Amniotic epithelial cell (primary cell): Measurements from ENCODE around the gene PPP2R1B.
"Not testable (repeated sequence)": the region's sequence is repeated elsewhere in the genome, so short reads cannot be mapped to it uniquely, and the experiment has no call there.

Source experiments
- DNase-seq: peaks from one replicate; pipeline ENCODE4 v3.0.0-alpha.2; 2010; ENCODE audit warnings: low read depth

The PPP2R1B gene

DNA sequence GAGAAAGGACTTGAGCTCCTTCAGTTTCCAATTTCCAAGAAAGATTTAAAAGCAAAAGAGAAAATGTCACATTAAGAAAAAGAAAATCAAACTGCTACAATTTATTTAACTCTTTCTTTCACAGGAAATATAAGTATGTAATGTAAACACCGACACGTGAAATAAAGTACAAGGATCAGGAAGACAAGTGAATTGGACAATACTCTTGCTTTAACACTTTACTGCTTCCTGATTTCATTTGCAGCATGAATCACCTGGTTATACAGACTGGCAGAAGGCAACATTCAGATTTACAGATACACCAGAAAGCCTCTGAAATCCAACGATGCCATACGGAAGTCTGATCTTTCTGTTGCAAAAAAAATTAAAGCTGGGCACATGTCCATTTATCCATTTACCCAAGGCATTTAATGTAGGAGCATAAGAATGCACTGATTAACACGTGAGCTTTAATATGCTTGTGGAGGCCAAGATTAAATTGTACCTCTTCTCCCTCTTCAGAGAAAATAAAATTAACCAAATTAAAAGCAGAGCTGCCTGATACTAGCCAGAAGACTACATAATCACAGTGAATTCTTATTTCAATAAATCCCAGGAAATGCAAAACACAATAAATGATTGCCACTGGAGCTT lies 16.0 kb upstream of the PPP2R1B start:
- no peak for DNase-seq

GRCh38 chr11:111779118-111779517 lies 12.9 kb upstream of the PPP2R1B start:
- no peak for DNase-seq

- no peak for DNase-seq
Observed at GRCh38 chr11:111778047-111778558, 11.9 kb upstream of the PPP2R1B start.

- DNase-seq = peak; percentile 93
Observed at GRCh38 chr11:111777094-111778046, 11.2 kb upstream of the PPP2R1B start.

DNA sequence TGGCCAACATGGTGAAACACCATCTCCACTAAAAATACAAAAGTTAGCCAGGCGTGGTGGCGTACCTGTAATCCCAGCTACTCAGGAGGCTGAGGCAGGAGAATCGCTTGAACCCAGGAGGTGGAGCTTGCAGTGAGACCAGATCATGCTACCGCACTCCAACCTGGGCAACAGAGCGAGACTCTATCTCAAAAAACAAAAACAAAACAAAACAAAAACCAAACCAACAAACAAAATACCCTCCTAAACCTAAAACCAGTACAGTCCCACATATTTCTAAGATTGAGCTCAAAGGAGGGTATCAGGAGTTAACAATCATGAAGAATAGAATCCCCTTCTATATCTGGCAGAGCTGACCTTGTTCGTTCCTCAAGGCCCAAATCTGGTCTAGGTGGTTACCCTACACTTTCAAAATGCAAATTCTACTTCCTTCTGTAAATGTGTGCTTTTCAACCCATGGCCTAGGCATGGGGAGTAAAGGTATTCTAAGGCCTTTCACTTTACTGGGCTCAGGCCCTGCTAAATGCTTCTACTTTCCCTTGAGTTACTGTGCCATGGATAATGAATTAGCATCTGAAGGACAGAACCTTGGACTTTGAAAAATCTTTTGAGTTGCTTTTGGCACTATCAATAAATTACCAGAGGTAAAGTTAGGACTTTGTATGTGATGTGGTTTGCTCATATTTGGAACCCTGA lies 10.4 kb upstream of the PPP2R1B start:
- no peak for DNase-seq

- no peak for DNase-seq
Observed at GRCh38 chr11:111774955-111775710, 8.9 kb upstream of the PPP2R1B start.

DNA sequence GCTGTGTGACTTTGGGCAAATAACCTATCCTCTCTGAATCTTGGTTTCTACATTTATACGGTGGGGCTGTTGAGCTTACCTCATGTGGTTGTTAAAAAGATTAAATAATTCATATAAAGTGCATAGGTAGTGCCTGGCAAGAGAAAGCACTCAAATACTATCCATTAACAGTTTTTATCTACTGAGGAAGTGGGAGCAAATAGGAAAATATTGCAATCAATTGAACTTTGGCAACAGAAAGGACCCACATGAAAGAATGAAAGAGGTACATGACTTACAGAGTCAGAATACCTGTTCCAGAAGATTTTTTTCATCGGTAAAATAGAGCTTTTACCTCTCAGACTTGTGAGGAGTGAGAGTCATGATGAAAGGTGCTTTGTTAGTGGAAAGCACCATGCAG lies 6.3 kb upstream of the PPP2R1B start:
- no peak for DNase-seq

DNA sequence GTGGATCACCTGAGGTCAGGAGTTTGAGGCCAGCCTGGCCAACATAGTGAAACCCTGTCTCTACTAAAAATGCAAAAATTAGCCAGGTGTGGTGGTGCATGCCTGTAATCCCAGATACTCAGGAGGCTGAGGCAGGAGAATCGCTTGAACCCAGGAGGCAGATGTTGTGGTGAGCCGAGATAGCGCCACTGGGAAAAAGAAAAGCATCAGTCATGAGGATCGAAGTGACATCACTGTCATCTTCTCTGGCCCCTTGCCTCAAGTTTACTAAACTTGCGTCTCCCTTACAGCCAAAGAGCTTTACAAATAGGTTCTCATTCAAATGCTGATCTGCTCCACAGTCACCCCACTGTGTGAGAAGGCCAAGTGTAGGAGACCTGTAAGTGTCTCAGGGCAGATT lies 5.0 kb upstream of the PPP2R1B start:
- not testable (repeated sequence) for DNase-seq

DNA sequence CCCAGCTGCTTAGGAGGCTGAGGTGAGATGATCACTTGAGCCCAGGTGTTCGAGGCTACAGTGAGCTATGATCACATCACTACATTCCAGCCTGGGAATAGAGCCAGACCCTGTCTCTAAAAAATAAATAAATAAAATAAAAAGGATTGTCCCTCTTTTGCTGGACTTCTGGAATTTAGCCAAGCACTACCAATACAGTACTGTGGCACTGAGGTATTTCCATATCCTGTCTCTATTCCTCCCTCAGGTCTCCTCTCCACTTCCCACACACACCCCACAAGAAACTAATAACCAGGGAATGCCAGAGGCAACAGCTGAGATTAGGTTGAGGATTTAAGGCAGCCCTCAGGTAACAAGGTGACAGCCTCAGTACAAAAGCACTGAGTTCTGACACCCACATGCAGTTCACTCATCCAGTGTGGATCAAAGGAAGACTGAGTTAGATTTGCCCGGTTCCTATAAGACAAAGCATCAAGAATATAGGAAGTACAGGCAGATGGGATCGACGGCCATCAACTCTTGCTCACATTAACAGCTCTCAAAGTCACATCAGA lies 4.5 kb upstream of the PPP2R1B start:
- no peak for DNase-seq

DNA sequence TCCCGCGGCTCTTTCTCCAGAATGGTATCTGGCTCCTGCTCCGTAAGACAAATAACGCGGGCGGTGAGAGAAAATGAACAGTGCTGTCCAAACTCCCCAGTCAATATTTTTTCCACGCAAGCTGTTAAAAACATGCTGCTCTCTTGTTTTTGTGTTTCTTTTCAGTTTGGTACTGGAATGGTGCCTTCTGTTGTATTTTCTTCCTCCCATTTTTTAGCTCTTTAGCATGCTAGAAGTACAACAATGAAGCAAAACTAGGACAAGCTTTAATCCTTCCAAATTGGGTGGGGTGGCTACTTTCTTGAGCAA lies 599 bp upstream of the PPP2R1B start:
- no peak for DNase-seq

DNA sequence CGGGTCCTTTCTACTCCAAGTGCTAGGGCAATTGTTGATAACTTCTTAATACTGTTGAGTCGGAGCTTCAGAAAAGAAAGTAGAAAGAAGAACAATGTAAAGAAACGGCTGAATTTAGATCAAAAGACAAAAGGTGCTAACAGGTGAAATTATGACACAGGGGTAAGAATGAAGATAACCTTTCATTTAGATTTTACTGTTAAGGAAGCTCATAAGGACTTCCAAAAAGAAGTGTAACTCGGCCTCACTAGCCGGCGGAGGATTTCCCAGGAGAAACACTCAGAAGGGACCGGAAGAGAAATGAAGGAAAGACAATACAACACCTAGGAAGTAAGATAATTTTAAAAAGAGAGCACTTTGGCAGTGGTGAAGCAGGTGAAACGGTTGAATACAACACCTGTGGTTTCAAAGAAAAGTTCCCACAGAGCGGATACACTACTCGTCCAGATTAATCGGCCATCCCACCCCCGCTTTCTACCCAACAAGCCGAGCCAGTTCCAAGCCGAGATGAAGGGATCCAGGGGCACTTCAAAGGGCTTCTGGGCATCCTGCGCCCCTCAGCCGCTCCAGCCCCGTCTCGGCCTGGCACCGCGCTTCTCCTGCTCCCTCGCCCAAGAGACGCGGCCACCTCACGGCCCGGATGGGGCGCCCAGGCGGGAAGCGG lies 737 bp downstream of the PPP2R1B start:
- DNase-seq = no peak

- DNase-seq = peak; percentile 37
Observed at GRCh38 chr11:111764621-111765020, 1.6 kb downstream of the PPP2R1B start.

- DNase-seq = no peak
Observed at GRCh38 chr11:111762981-111763643, 3.1 kb downstream of the PPP2R1B start.

- DNase-seq = no peak
Observed at GRCh38 chr11:111762526-111762925, 3.7 kb downstream of the PPP2R1B start.

DNA sequence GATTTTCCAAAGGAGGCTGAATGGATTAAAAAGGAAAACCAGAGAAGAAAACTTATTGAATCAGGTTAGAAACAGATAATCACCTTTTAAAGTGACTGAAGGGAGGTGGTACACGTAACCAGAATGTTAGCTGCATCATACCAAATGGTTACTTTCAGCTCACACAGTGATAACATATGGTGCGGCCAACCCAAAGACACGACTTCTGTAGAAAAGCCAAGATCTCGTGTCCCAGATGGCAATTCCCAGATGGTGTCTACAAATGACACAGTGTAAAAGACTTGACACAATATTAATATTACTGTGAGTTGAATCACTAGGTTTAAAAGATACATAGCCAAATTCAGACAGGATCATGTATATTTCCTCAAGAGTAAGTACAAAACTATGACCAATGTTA lies 5.2 kb downstream of the PPP2R1B start:
- no peak for DNase-seq

- no peak for DNase-seq
Observed at GRCh38 chr11:111759778-111760407, 6.3 kb downstream of the PPP2R1B start.

DNA sequence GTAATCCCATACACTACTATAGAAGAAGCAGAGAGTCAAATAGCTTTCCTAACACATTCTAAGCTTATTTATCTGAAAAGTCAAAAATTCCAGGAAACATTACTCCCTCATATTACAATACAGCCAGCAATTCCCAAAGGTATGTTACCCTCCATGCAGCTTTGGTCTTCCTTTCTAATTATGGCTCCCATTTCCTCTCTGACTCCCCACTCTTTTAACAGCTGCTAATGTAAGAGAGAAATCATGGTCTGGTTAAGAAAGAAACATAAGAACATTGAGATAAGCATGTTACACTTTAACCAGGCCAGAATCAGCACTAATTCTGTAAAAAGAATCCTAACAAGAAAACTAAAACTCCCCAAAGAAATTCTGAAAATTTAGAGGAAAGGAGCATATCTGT lies 6.8 kb downstream of the PPP2R1B start:
- no peak for DNase-seq

DNA sequence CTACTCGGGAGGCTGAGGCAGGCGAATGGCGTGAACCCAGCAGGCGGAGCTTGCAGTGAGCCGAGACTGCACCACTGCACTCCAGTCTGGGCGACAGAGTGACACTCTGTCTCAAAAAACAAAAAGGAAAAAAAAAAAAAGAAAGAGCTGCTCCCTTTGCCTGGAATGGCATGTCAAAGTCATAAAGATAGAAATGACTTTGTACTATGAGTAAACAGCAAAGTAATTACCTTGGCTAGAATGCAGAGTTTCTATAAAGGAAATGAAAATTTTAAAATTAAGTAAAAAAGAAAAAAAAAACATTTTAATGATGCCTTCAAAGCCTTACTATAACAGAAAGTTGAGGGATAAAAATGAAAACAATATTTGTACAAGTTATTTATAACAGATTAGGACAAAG lies 10.1 kb downstream of the PPP2R1B start:
- no peak for DNase-seq

GRCh38 chr11:111749646-111750045 lies 16.5 kb downstream of the PPP2R1B start:
- DNase-seq = no peak
